GM19099 (cell line): Measurements from ENCODE around the gene DUSP10.

Source experiments
- POLR2A ChIP-seq: IDR thresholded peaks from 3 replicates; pipeline ENCODE4 v1.6.1; 2011; ENCODE audit warnings: low read depth; ENCODE audit not compliant: insufficient read length; ENCODE audit errors: extremely low read depth

Gene DUSP10

GRCh38 chr1:221725735-221726672 is 15.9 kb downstream of the DUSP10 start:
- no peak for TF ChIP-seq POLR2A

GRCh38 chr1:221724931-221725605 is 16.8 kb downstream of the DUSP10 start:
- TF ChIP-seq POLR2A, result no peak

GRCh38 chr1:221723848-221724236 is 18.0 kb downstream of the DUSP10 start:
- no peak for TF ChIP-seq POLR2A

- no peak for TF ChIP-seq POLR2A
These were observed 18.7 kb downstream of the DUSP10 start for GRCh38 chr1:221723018-221723847.

GRCh38 chr1:221722254-221723017 is 19.5 kb downstream of the DUSP10 start:
- no peak for TF ChIP-seq POLR2A

GRCh38 chr1:221720545-221720944 is 21.3 kb downstream of the DUSP10 start:
- no peak for TF ChIP-seq POLR2A

GRCh38 chr1:221719987-221720386 is 21.9 kb downstream of the DUSP10 start:
- TF ChIP-seq POLR2A, result no peak

- TF ChIP-seq POLR2A, result no peak
These were observed 22.7 kb downstream of the DUSP10 start for GRCh38 chr1:221719278-221719597.

- TF ChIP-seq POLR2A, result no peak
These were observed 23.3 kb downstream of the DUSP10 start for GRCh38 chr1:221718381-221719277.

- no peak for TF ChIP-seq POLR2A
These were observed 24.4 kb downstream of the DUSP10 start for GRCh38 chr1:221717485-221717853.

- no peak for TF ChIP-seq POLR2A
These were observed 25.0 kb downstream of the DUSP10 start for GRCh38 chr1:221716713-221717484.

- TF ChIP-seq POLR2A, result no peak
These were observed 26.3 kb downstream of the DUSP10 start for GRCh38 chr1:221715321-221716169.
